Measurements from ENCODE around the gene NABP2. TPM values are rescaled to one million over a fixed set of nuclear protein-coding genes. Genes with fewer than 3 reads are reported as not detected.

The NABP2 gene
- total and polyA plus RNA-seq, 2 experiments from 2014 or later = 29.9 to 40.1 TPM

DNA sequence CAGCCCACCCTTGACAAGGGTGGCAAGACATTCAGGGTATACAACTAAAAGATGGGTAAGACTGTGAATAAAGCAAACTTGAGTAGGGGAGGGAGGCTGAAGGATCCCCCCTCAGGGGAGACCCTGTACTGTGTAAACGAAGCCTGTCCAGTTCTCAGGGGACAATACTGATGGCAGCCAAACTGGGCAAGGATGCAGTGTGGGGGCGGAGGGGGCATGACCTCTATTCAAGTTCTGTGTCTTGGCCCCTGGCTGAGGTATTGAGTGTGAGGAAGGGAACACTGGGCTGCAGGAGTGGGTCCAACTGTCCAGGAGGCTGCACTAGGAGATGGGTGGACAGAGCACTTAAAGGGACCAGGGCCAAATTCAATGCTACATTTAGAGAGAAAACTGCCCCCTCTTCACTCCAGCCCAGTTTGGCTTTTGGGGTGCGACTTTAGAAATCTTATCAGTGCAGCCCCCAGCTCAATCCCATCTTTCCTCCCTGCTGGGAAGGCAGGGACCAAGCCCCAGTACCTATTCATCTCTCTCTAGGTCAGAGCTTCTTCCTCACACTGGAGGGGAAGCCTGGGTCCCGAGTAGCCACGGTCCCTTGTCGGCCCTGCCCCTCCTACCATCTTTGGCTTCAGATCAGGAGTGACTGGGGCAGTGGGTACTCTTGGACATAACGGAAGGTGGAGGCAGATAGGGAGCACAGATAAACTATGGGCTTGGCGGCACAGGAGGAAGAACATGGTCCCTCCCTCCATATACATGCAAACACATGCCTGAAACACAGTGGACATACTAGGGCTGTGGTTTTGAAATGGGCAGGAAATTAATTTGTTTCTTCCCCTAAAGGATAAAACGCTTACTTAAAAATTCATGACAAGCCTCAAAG, 17.5 kb downstream of the NABP2 start:
- Histone ChIP-seq H3K9me3 (ENCODE audit: low read depth) (no peaks in the 10 kb centered on the region), H3K4me1 (ENCODE audit: insufficient read depth) (0 out of 2 replicates have a peak, but pooled peaks cover 9% of the 10 kb centered on the region), H3K4me2 (ENCODE audit: unreplicated experiment) (no peak overlapping the region), H4K20me1 (ENCODE audit: insufficient read depth) (no peaks in the 10 kb centered on the region), H3K36me3 (ENCODE audit: low read depth) (peaks cover 38% of the 10 kb centered on the region), H3K9me2 (ENCODE audit: insufficient read depth) (no peaks in the 10 kb centered on the region), H3K9ac (no peak overlapping the region), H3K79me2 (ENCODE audit: insufficient read depth) (no peaks in the 10 kb centered on the region), H3K4me3 (no peak overlapping the region), H2AFZ (no peak overlapping the region), H3F3A (ENCODE audit: insufficient read depth) (0 out of 2 replicates have a peak, but pooled peaks cover 5% of the 10 kb centered on the region), H3K27ac (no peak overlapping the region), H3K27me3 (replicated peaks; ENCODE audit: insufficient read depth) (no peaks in the 10 kb centered on the region)
- TF ChIP-seq EZH2 (IDR thresholded peaks at IDR 0.05; ENCODE audit: insufficient read depth, poor library complexity, severe bottlenecking) (no peak), EZH2phosphoT487 (IDR thresholded peaks at IDR 0.05; ENCODE audit: insufficient read depth, low read depth) (no peak)
- DNase-seq = no peak
- WGBS, 2 experiments (ENCODE audit: low coverage in 1 of 2, low lambda C conversion rate in 2 of 2, missing lambda C conversion rate in 2 of 2) = 86% methylated on average over 9 of the region's 9 CpGs
- in situ Hi-C loops (cut with MboI) = no loop called here

DNA sequence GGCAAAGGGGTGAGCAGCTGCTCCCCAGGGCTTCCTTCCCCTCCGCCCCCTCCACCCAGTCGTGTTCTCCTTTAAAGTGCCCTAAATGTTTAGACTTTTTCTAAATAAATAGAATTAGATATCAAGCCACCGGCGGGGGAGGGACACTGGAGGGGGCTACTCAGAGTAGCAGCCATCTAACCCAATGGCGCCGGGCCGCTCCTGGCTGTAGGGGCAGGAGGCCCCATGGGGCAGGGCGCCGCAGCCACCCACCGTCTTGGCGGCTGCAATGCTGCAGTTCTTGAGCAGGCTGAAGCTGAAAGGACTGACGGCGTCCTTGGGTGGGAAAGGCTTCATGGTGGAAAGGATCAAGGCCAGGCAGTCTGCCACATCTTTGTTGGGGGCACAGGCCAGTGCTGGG, 18.8 kb downstream of the NABP2 start:
- Histone ChIP-seq H3F3A (ENCODE audit: insufficient read depth) (0 out of 2 replicates have a peak, but pooled peaks cover 5% of the 10 kb centered on the region), H4K20me1 (ENCODE audit: insufficient read depth) (no peaks in the 10 kb centered on the region), H3K4me3 (no peak overlapping the region), H3K4me1 (ENCODE audit: insufficient read depth) (0 out of 2 replicates have a peak, but pooled peaks cover 9% of the 10 kb centered on the region), H2AFZ (no peak overlapping the region), H3K9ac (no peak overlapping the region), H3K27me3 (replicated peaks; ENCODE audit: insufficient read depth) (no peaks in the 10 kb centered on the region), H3K4me2 (ENCODE audit: unreplicated experiment) (no peak overlapping the region), H3K36me3 (ENCODE audit: low read depth) (peaks cover 41% of the 10 kb centered on the region), H3K27ac (no peak overlapping the region), H3K9me2 (ENCODE audit: insufficient read depth) (no peaks in the 10 kb centered on the region), H3K9me3 (ENCODE audit: low read depth) (no peaks in the 10 kb centered on the region), H3K79me2 (ENCODE audit: insufficient read depth) (no peaks in the 10 kb centered on the region)
- no peak for DNase-seq
- 90 to 92% methylated on average over 13 of the region's 13 CpGs for WGBS, 2 experiments (ENCODE audit: low coverage in 1 of 2, low lambda C conversion rate in 2 of 2, missing lambda C conversion rate in 2 of 2)
- in situ Hi-C loops (cut with MboI) = no loop called here
- TF ChIP-seq EZH2 (IDR thresholded peaks at IDR 0.05; ENCODE audit: insufficient read depth, poor library complexity, severe bottlenecking) = no peak
- TF ChIP-seq EZH2phosphoT487 (IDR thresholded peaks at IDR 0.05; ENCODE audit: insufficient read depth, low read depth) = no peak

DNA sequence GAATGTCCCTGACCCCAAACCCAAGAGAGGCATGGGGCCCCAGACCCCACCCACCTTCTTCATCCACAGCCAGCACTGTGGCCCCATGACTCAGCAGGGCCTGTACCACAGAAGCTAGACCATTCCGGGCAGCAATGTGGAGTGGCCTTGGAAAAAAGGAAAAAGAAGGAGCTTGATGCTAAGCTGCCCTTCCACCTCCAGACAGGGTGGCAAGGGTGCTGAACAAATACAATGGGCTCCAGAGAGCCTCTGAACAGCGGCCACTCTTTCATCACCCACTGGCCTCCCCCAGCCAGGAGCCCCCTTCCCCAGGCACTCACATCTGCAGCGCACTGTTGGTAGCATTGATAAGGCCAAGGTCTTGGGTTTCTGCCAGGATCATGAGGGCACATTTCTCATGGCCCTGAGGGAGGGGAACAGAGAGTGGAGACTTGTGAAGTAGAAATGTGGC, 19.6 kb downstream of the NABP2 start:
- Histone ChIP-seq H3K79me2 (ENCODE audit: insufficient read depth) (0 out of 2 replicates have a peak, but pooled peaks cover 6% of the 10 kb centered on the region), H3K9ac (0 out of 2 replicates have a peak overlapping the region, but pooled peaks have one; percentile 26), H3K4me2 (ENCODE audit: unreplicated experiment) (no peak overlapping the region), H3K27me3 (replicated peaks; ENCODE audit: insufficient read depth) (no peaks in the 10 kb centered on the region), H3K27ac (no peak overlapping the region; the same call in 1 of the 2 replicates), H2AFZ (no peak overlapping the region), H3F3A (ENCODE audit: insufficient read depth) (0 out of 2 replicates have a peak, but pooled peaks cover 3% of the 10 kb centered on the region), H3K36me3 (ENCODE audit: low read depth) (peaks cover 47% of the 10 kb centered on the region), H4K20me1 (ENCODE audit: insufficient read depth) (no peaks in the 10 kb centered on the region), H3K4me3 (no peak overlapping the region), H3K4me1 (ENCODE audit: insufficient read depth) (0 out of 2 replicates have a peak, but pooled peaks cover 9% of the 10 kb centered on the region), H3K9me2 (ENCODE audit: insufficient read depth) (no peaks in the 10 kb centered on the region), H3K9me3 (ENCODE audit: low read depth) (no peaks in the 10 kb centered on the region)
- in situ Hi-C loops (cut with MboI) = no loop called here
- no peak for TF ChIP-seq EZH2 (IDR thresholded peaks at IDR 0.05; ENCODE audit: insufficient read depth, poor library complexity, severe bottlenecking)
- no peak for TF ChIP-seq EZH2phosphoT487 (IDR thresholded peaks at IDR 0.05; ENCODE audit: insufficient read depth, low read depth)
- peak; percentile 44 for DNase-seq
- WGBS, 2 experiments (ENCODE audit: low coverage in 1 of 2, low lambda C conversion rate in 2 of 2, missing lambda C conversion rate in 2 of 2) = 55 to 57% methylated on average over 3 of the region's 3 CpGs

DNA sequence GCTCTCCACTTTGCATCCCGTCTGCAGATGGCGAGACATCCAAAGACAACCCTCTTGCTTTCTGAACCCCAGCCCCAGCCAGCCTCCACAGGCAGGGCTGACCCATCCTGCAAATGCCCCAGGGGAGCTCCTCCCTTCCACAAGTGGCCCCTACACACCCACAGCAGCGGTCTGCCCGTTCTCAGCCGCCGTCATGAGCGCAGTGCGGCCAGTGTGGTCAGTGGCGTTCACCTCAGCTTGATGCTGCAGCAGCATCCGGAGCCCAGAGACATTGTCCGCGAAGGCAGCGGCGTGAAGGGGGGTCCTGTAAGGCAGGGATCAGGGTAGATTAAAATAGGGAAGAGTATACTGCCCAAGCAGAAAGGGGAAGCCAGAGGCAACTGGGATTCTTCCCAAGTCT, 20.4 kb downstream of the NABP2 start:
- TF ChIP-seq EZH2phosphoT487 (IDR thresholded peaks at IDR 0.05; ENCODE audit: insufficient read depth, low read depth) = no peak
- TF ChIP-seq EZH2 (IDR thresholded peaks at IDR 0.05; ENCODE audit: insufficient read depth, poor library complexity, severe bottlenecking) = no peak

More for the DNA sequence above, 20.4 kb downstream of the NABP2 start:
- Histone ChIP-seq H3K9me2 (ENCODE audit: insufficient read depth) (no peaks in the 10 kb centered on the region), H2AFZ (no peak overlapping the region), H3K9me3 (ENCODE audit: low read depth) (no peaks in the 10 kb centered on the region), H3K4me3 (no peak overlapping the region), H3K79me2 (ENCODE audit: insufficient read depth) (peaks cover 12% of the 10 kb centered on the region; the same call in 1 of the 2 replicates), H3K9ac (no peak overlapping the region), H3K4me2 (ENCODE audit: unreplicated experiment) (no peak overlapping the region), H4K20me1 (ENCODE audit: insufficient read depth) (no peaks in the 10 kb centered on the region), H3K27me3 (replicated peaks; ENCODE audit: insufficient read depth) (no peaks in the 10 kb centered on the region), H3K36me3 (ENCODE audit: low read depth) (peaks cover 52% of the 10 kb centered on the region), H3K4me1 (ENCODE audit: insufficient read depth) (0 out of 2 replicates have a peak, but pooled peaks cover 9% of the 10 kb centered on the region), H3F3A (ENCODE audit: insufficient read depth) (no peaks in the 10 kb centered on the region), H3K27ac (no peak overlapping the region)
- in situ Hi-C loops (cut with MboI) = no loop called here
- WGBS, 2 experiments (ENCODE audit: low coverage in 1 of 2, low lambda C conversion rate in 2 of 2, missing lambda C conversion rate in 2 of 2) = 95 to 97% methylated on average over 14 of the region's 14 CpGs
- DNase-seq = no peak
